Astrocyte (in vitro differentiated cells and primary cell): ENCODE measurements around the gene HLCS.

Experiments
- CTCF ChIP-seq: IDR thresholded peaks from 2 replicates; pipeline ENCODE4 v1.5.1; 2011; ENCODE audit warnings: low read depth, mild to moderate bottlenecking, inconsistent platforms, low read length, moderate library complexity; ENCODE audit not compliant: insufficient read depth
- EZH2 ChIP-seq: IDR thresholded peaks from 2 replicates; pipeline ENCODE4 v1.6.1; 2012; ENCODE audit warnings: mild to moderate bottlenecking, low read length, inconsistent platforms; ENCODE audit not compliant: insufficient read depth

- TF ChIP-seq EZH2 (no peak), CTCF (no peak)
Measured at GRCh38 chr21:36723371-36723881, 243.0 kb downstream of the HLCS start.
